Ovary (tissue), 3 donors: Measurements from ENCODE around the gene AKAIN1.

Experiments
- CTCF ChIP-seq, 3 donors: fragments of 450-650 bp in 2 of 3; fragments of 200-600 bp in 1 of 3; IDR thresholded peaks; one replicate each; pipeline versions ENCODE4 v1.5.1 to v1.8.0; 2016 to 2022; ENCODE audit warnings: antibody characterized with exemption in 3 of 3, mild to moderate bottlenecking in 1 of 3
- POLR2A ChIP-seq: fragments of 450-650 bp; IDR thresholded peaks from one replicate; pipeline ENCODE4 v1.6.1; 2017; ENCODE audit warnings: antibody characterized with exemption, mild to moderate bottlenecking, moderate library complexity
- donor health status: DM: no; HTN: no; CAD: no.

DNA sequence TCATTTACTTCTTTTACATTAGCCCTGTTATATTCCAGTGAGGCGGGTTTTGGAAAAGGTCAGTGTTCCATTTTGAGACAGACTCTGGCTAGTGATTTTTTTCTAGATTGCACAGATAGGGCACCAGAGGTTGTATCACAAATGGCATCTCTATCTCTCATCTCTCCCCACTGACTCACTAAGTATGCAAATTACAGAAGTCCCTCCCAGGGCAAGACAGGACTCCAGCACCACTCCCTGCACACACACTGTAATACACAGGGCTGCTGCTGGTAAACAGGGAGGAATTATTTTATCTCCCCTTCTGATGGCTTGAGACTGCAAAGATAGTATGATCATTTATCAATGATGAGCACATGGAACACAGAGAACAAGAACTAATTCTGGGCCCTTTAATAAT, 46.2 kb downstream of the AKAIN1 start:
- TF ChIP-seq CTCF (IDR thresholded peaks at IDR 0.05) = no peak
- no peak for TF ChIP-seq POLR2A
